Liver (tissue), 3 donors: ENCODE measurements around the gene RNF126.

Experiments
- GABPA ChIP-seq, 2 donors: IDR thresholded peaks in 1 of 2; conservative IDR thresholded peaks in 1 of 2; 2 replicates each; pipeline ENCODE4 v1.6.1; 2016; ENCODE audit warnings: antibody characterized with exemption in 2 of 2, mild to moderate bottlenecking in 1 of 2, moderate library complexity in 1 of 2
- TAF1 ChIP-seq: conservative IDR thresholded peaks from 2 replicates; pipeline ENCODE4 v1.6.1; 2016; ENCODE audit warnings: antibody characterized with exemption, mild to moderate bottlenecking
- YY1 ChIP-seq: IDR thresholded peaks from 2 replicates; pipeline ENCODE4 v1.6.1; 2016; ENCODE audit warnings: antibody characterized with exemption, mild to moderate bottlenecking
- TF ChIP-seq, protein P1 (sequence below): fragments of 150-350 bp; IDR thresholded peaks from 2 replicates; pipeline ENCODE4 v1.5.1; 2017; ENCODE audit warnings: improper control_type of control experiment, low read depth, low read length; ENCODE audit not compliant: missing input control
- donor health status: healthy.
- donor health status: healthy.

DNA sequence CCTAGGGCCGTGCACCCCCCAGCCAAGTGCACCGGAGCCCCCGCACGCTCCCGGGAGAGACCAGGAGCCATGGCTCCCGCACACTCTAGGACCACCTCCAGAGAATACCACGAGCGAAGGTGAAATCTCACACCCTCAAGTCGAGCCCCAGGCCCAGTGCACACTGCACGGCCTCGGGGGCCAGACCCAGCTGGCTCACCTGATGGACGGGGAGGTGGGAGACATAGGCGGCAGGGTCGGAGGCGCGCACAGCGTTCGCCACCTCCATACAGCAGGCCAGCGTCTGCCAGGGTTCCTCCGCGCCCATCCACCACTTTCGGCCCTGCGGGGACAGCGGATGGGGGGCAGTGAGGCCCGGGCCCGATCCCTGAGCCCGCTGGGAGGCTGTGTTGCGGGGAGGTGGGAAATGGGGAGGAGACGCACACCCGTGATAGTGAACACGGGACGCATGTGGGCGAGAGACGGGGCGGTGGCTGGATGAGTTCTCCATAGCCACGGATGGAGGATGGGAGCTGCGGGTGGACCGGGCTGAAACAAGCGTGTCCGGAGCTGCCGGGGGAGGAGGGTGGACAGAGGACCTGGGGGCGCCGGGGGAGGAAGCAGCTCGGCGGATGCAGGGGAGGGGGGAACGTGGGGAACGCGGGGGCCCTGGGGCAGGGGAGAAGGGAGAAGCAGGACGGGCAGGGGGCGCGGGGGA lies 42.7 kb downstream of the RNF126 start:
- TF ChIP-seq, protein P1, sequence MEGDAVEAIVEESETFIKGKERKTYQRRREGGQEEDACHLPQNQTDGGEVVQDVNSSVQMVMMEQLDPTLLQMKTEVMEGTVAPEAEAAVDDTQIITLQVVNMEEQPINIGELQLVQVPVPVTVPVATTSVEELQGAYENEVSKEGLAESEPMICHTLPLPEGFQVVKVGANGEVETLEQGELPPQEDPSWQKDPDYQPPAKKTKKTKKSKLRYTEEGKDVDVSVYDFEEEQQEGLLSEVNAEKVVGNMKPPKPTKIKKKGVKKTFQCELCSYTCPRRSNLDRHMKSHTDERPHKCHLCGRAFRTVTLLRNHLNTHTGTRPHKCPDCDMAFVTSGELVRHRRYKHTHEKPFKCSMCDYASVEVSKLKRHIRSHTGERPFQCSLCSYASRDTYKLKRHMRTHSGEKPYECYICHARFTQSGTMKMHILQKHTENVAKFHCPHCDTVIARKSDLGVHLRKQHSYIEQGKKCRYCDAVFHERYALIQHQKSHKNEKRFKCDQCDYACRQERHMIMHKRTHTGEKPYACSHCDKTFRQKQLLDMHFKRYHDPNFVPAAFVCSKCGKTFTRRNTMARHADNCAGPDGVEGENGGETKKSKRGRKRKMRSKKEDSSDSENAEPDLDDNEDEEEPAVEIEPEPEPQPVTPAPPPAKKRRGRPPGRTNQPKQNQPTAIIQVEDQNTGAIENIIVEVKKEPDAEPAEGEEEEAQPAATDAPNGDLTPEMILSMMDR: no peak
- TF ChIP-seq TAF1: no peak
- TF ChIP-seq YY1: no peak
- TF ChIP-seq GABPA (IDR thresholded peaks at IDR 0.05 in 1 of 2, conservative IDR thresholded peaks at IDR 0.05 in 1 of 2): no peak
